ENCODE data around the gene UMAD1.

GRCh38 chr7:7719236-7719635, 78.7 kb downstream of the UMAD1 start:
- TF ChIP-seq RAD21 (IDR thresholded peaks at IDR 0.05; ENCODE audit: low read length) (0 out of 2 replicates have a peak, but pooled peaks have one; percentile 5), CTCF (IDR thresholded peaks at IDR 0.05) (no peak), MAX (IDR thresholded peaks at IDR 0.05; ENCODE audit: low read depth) (peak; percentile 98), TAF1 (IDR thresholded peaks at IDR 0.05; ENCODE audit: borderline replicate concordance, low read depth, low read length) (no peak), MXI1 (IDR thresholded peaks at IDR 0.05; ENCODE audit: low read depth, low read length) (peak; percentile 63), CHD2 (IDR thresholded peaks at IDR 0.05; ENCODE audit: low read length, partially characterized antibody) (no peak), POLR2AphosphoS5 (IDR thresholded peaks at IDR 0.05; ENCODE audit: low read depth, low read length) (no peak), FOXJ3 (CRISPR knock-in tag; IDR thresholded peaks at IDR 0.05) (no peak)
